OCI-LY3 (cell line): ENCODE data around the gene RAPGEF5.

Experiments
- H2AFZ ChIP-seq: fragments of 200-600, 300-600 bp; shearing (Covaris generic); 2 replicates; pipeline ENCODE4 v1.6.0; 2014; ENCODE audit warnings: antibody characterized with exemption, low read depth, low read length
- H3K27ac ChIP-seq: fragments of 200-600, 300-600 bp; sonication (generic); 2 replicates; pipeline ENCODE4 v1.5.1; 2014; ENCODE audit warnings: mild to moderate bottlenecking, low read length, moderate library complexity, mixed read lengths
- H3K27me3 ChIP-seq: fragments of 200-600, 300-600 bp; sonication (generic); 2 replicates; pipeline ENCODE4 v1.6.1; 2014; ENCODE audit warnings: low read depth, low read length, mixed read lengths
- H3K36me3 ChIP-seq: fragments of 200-600, 300-600 bp; sonication (generic); replicated peaks from 2 replicates; pipeline ENCODE3; 2014; ENCODE audit warnings: low read depth, low read length, mixed read lengths
- H3K4me1 ChIP-seq: fragments of 300-600, 200-600 bp; sonication (generic); 2 replicates; pipeline ENCODE4 v1.6.1; 2014; ENCODE audit warnings: low read length, mixed read lengths
- H3K4me2 ChIP-seq: fragments of 200-600, 300-600 bp; sonication (generic); 2 replicates; pipeline ENCODE4 v1.6.1; 2014; ENCODE audit warnings: low read length, mixed read lengths
- H3K4me3 ChIP-seq: fragments of 300-600, 200-600 bp; sonication (generic); 2 replicates; pipeline ENCODE4 v1.5.1; 2014; ENCODE audit warnings: antibody characterized with exemption, mild to moderate bottlenecking, low read length, moderate library complexity
- H3K79me2 ChIP-seq: fragments of 300-600, 200-600 bp; shearing (Covaris generic); 2 replicates; pipeline ENCODE4 v1.6.1; 2014; ENCODE audit warnings: mild to moderate bottlenecking, low read length, mixed read lengths
- H3K9ac ChIP-seq: fragments of 300-600, 200-600 bp; shearing (Covaris generic); 2 replicates; pipeline ENCODE4 v1.6.0; 2014; ENCODE audit warnings: mild to moderate bottlenecking, low read length, moderate library complexity
- H3K9me3 ChIP-seq: fragments of 200-600, 300-600 bp; shearing (Covaris generic); 2 replicates; pipeline ENCODE4 v1.6.1; 2014; ENCODE audit warnings: low read length, mixed read lengths; ENCODE audit not compliant: insufficient read depth
- H4K20me1 ChIP-seq: fragments of 200-600, 300-600 bp; sonication (generic); 2 replicates; pipeline ENCODE4 v1.6.1; 2016; ENCODE audit warnings: low read length, mixed read lengths; ENCODE audit not compliant: insufficient read depth
- EZH2phosphoT487 ChIP-seq: fragments of 200-600 bp; shearing (Covaris generic); IDR thresholded peaks from 2 replicates; pipeline ENCODE4 v1.6.1; 2018; ENCODE audit warnings: antibody characterized with exemption, mixed run types, low read depth
- TF ChIP-seq, protein P1 (sequence below): fragments of 200-600, 300-600 bp; sonication (generic); IDR thresholded peaks from 2 replicates; pipeline ENCODE4 v1.5.1; 2014; ENCODE audit warnings: antibody characterized with exemption, low read length, low read depth

Gene RAPGEF5

DNA sequence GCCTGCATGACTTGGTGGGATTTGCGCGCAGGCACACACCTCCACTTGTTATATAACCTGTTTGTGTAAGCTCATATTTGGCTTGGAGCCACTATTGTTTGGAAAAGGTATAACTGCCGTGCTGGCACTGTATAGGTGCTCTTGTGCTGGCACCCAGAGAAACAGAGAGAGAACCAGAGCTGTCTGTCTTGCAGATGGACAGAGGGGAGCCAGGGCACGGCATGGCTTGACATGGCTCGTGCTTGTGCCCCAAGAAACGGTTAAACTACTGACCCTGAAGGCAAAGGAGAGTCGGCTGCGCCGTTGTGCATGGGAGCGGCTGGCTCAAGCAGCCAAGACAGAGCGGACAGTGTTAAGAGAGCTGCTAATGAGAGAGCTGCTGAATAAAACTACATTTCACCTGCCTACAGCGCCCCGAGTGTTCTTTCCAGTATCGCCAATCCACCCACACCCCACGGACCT, 23.2 kb downstream of the RAPGEF5 start:
- Histone ChIP-seq H3K36me3 (no peaks in the 10 kb centered on the region), H3K79me2 (no peaks in the 10 kb centered on the region), H3K4me3 (no peak overlapping the region), H3K4me1 (no peaks in the 10 kb centered on the region), H3K27ac (no peak overlapping the region), H3K9me3 (no peaks in the 10 kb centered on the region), H4K20me1 (no peaks in the 10 kb centered on the region; the same call in 1 of the 2 replicates), H3K4me2 (no peak overlapping the region), H3K9ac (no peak overlapping the region), H3K27me3 (no peaks in the 10 kb centered on the region), H2AFZ (no peak overlapping the region)
- TF ChIP-seq EZH2phosphoT487 = no peak
- TF ChIP-seq, protein P1, sequence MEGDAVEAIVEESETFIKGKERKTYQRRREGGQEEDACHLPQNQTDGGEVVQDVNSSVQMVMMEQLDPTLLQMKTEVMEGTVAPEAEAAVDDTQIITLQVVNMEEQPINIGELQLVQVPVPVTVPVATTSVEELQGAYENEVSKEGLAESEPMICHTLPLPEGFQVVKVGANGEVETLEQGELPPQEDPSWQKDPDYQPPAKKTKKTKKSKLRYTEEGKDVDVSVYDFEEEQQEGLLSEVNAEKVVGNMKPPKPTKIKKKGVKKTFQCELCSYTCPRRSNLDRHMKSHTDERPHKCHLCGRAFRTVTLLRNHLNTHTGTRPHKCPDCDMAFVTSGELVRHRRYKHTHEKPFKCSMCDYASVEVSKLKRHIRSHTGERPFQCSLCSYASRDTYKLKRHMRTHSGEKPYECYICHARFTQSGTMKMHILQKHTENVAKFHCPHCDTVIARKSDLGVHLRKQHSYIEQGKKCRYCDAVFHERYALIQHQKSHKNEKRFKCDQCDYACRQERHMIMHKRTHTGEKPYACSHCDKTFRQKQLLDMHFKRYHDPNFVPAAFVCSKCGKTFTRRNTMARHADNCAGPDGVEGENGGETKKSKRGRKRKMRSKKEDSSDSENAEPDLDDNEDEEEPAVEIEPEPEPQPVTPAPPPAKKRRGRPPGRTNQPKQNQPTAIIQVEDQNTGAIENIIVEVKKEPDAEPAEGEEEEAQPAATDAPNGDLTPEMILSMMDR = no peak

DNA sequence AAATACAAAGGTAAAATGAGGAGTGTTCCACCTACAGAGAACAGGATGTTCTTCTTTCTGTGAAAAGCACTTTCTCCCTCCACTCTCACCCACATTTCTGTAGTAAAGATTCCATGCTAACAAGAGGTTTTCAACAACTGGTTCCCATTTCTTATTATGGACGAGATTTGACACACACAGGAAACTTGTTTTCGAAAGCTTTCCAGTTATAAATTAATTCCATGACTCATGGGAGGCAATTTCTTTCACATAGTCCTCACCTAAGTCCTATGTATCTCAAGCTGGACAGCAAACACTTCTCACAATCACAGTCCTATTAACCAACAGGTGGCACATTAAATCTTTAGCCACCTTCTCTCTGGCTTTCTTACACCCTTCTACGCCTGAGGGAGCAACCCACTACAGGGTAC, 24.5 kb downstream of the RAPGEF5 start:
- Histone ChIP-seq H3K9me3 (no peaks in the 10 kb centered on the region), H2AFZ (no peak overlapping the region), H3K36me3 (no peaks in the 10 kb centered on the region), H3K27ac (no peak overlapping the region), H3K9ac (no peak overlapping the region), H3K27me3 (no peaks in the 10 kb centered on the region), H4K20me1 (no peaks in the 10 kb centered on the region; the same call in 1 of the 2 replicates), H3K4me1 (no peaks in the 10 kb centered on the region), H3K4me3 (no peak overlapping the region), H3K4me2 (no peak overlapping the region), H3K79me2 (no peaks in the 10 kb centered on the region)
- no peak for TF ChIP-seq EZH2phosphoT487
- TF ChIP-seq, protein P1 = no peak

DNA sequence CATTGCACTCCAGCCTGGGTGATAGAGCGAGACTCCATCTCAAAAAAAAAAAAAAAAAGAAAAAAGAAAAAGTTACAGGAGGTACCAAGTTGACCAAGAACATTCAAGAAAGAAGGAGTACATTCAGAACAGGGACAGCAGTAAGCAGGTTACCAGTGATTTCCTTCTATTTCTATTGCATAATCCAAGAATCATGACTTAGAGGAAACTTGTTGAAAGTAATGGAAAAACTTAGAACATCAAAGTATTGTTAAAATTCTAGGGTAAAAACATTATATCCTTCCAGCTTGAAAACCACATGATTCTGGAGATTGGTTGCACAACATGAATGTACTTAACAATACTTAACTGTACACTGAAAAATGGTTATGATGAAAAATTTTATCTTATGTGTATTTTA, 25.2 kb downstream of the RAPGEF5 start:
- H2AFZ ChIP-seq = no peak overlapping the region
- no peaks in the 10 kb centered on the region for H3K36me3 ChIP-seq
- H3K79me2 ChIP-seq = no peaks in the 10 kb centered on the region
- H3K4me3 ChIP-seq = no peak overlapping the region
- H3K4me1 ChIP-seq = no peaks in the 10 kb centered on the region
- no peaks in the 10 kb centered on the region; the same call in 1 of the 2 replicates for H4K20me1 ChIP-seq
- no peaks in the 10 kb centered on the region for H3K27me3 ChIP-seq
- no peak overlapping the region for H3K4me2 ChIP-seq
- H3K9me3 ChIP-seq = no peaks in the 10 kb centered on the region
- TF ChIP-seq EZH2phosphoT487 = no peak
- TF ChIP-seq, protein P1 = no peak
- H3K9ac ChIP-seq = no peak overlapping the region
- H3K27ac ChIP-seq = no peak overlapping the region

DNA sequence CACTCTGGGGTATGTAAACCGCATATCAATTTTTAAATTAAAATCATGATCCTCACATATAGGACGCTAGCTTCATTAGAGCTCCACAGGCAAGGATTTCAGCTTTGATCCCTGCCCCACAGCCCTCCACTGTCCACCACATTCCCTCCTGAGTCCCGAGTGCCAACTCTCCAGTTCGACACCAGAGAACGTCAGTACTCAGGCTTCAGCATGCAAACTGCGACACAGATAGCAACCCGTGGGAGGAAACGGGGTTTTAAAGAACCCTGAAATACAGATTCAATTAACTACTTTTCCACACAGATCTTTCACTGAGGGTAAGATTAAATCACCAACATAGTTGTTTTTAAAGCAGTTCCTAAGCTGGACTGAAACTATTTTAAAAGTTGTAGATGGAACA, 26.1 kb downstream of the RAPGEF5 start:
- no peaks in the 10 kb centered on the region for H3K36me3 ChIP-seq
- no peaks in the 10 kb centered on the region for H3K9me3 ChIP-seq
- H3K4me2 ChIP-seq = no peak overlapping the region
- H3K4me1 ChIP-seq = no peaks in the 10 kb centered on the region
- H3K9ac ChIP-seq = no peak overlapping the region
- no peaks in the 10 kb centered on the region; the same call in 1 of the 2 replicates for H4K20me1 ChIP-seq
- H3K4me3 ChIP-seq = no peak overlapping the region
- no peak overlapping the region for H2AFZ ChIP-seq
- no peaks in the 10 kb centered on the region for H3K79me2 ChIP-seq
- H3K27me3 ChIP-seq = no peaks in the 10 kb centered on the region
- no peak overlapping the region for H3K27ac ChIP-seq
- no peak for TF ChIP-seq EZH2phosphoT487
- TF ChIP-seq, protein P1 = no peak
